G401 (cell line): ENCODE results near the gene LGALS3BP. TPM values are rescaled to one million over a fixed set of nuclear protein-coding genes. Genes with fewer than 3 reads are reported as not detected.

Source experiments
- DNase-seq: peaks from one replicate; pipeline ENCODE4 v3.0.0-alpha.2; 2015; ENCODE audit warnings: low spot score
- in situ Hi-C: cut with HindIII; loops from 2 replicates; pipeline ENCODE4 v1.10.0; 2016; ENCODE audit warnings: low sequenced_read_pairs, mixed read lengths
- total RNA-seq: library from RNA; depleted of rRNA; stranded (reverse); fragments of >200 nt; shearing (Covaris generic); gene quantifications from 2 replicates; pipeline ENCODE4 v1.2.3, GENCODE V29; 2014; rRNA removed

Gene LGALS3BP
- total RNA-seq, 1 experiment from 2014 or later: 44.7 TPM

DNA sequence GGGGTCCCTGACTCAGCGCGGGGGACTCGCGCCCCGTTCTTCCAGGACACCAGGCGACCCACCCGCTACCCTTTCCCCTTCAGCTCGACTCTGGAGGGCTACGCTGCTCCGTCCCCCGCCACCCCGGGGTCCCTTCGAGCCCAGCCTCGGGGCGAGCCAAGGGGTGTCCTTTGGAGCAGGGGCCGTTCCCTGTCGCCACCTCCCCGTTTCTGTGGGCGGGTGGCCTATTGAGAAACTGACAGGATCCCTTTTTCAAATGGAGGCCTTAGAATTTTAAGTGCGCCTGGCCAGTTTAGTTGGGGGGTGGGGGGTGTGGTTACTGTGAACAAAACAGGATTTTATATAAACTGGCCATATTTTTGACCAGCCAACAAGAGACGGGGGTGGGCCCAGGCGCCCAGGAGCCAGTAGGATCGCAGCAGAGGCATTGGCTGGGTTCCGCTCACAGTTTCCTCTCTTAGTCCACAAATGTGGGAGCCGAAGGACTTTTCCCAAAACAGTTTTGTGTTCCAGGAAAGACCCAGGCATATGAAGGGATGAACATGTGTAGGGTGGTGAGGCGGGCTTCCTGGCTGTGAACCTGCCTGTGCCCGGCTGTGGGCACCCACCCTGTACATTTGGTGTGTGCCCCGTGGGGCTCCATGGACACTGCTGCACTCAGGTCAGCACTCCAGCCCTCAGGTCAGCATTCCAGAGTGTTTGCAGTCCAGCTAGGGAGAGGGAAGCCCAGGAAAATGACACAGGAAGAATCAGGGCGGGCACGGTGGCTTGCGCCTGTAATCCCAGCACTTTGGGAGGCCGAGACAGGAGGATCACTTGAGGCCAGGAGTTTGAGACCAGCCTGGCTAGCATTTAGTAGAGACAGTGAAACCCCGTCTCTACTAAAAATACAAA lies 53.8 kb downstream of the LGALS3BP start:
- DNase-seq: peak; percentile 32
- in situ Hi-C loops: no loop called here

DNA sequence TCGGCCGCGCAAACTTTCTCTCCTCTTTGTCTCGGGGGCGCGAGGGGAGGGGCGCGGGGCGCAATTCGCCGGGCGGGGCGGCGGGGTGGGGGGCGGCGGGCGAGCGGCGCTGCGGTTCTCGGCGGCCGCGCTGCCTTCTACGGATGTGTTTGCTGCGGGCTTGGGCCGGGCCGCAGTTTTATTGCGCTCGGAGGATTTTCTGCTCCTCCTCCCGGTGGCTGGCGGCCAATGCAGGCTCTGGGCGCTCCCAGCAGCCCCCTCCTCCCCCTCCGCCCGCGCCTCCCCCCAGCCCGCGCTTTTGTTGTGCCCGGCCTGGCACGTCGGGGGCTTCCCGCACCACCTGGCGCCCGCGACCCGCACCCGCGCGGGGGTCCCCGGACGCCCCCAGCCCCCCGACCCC lies 54.5 kb downstream of the LGALS3BP start, which contains the start of gene TIMP2:
TIMP2 (minus strand) TSS at position 154 of the 400 bp plus-strand sequence. CDS start 299 bp downstream, outside the sequence.
- in situ Hi-C loops: no loop called here
- DNase-seq: peak; percentile 60

DNA sequence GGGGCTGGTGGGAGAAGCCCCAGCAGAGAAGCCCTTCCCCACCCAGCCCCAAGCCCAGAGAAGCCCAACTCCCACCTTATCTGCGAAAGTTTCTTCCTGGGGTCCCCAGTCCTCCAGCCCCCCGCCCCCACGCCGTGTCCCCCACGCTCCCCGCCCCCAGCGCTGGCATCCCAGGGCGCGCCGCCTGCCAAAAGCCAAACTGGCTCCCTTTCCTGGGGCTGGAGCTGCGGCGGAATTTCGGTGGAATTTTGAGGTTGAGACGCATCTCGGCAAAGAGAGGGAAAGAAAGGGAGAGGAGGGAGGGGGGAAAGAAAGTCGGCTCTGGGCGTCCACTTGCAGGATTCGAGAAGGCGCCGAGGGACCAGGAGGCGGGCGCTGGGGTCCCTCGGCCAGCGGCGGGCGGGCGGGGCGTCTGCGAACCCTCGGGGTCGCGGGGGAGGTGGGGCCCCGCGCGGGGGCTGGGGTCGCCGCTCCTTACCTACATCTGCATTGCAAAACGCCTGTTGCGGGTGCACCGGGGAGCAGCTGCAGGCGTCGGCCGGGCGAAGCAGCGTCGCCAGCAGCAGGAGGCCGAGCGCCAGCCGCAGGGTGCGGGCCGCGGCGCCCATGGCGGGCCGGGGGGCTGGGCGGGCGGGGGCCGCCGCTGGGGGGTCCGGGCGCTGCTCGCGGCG lies 55.1 kb downstream of the LGALS3BP start:
- DNase-seq: no peak
- in situ Hi-C loops: no loop called here

DNA sequence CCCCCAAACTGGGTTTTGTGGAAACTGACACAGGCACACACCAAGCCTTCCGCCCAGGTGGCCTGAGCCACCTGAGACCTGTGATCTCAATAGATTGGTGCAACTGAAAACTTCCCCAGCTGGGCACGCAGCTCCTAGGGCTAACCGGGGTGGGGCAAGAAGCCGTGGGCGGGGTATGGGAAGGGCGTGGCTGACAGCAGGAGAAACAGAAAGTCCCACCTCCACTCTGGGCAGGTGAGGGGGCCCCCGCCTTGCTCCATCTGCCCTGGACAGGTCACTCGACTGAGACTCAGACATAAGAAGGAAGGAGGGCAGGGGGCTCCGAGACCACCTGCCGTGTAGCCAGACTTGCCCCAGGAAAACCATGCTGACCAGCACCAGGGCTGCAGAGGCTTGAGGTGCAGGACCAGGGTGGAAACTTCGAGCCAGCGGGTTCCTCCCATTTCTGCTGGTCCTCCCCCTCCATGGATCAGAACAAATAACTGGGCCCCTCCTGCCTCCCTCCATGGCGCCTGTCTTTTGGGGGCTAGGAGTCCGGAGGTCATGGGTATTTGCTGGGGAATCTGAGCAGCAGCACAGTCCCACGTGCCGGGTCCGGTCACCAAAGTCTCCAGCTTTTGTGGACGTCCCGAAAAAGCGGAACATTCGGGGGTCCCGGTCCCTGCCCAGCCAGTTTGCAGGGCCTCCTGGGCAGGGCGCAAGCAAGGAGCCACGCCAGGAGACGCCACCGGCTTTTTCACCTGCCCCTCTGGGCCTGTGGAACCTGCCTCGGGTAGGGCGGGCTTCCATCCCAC lies 55.9 kb downstream of the LGALS3BP start:
- DNase-seq: no peak
- in situ Hi-C loops: no loop called here

DNA sequence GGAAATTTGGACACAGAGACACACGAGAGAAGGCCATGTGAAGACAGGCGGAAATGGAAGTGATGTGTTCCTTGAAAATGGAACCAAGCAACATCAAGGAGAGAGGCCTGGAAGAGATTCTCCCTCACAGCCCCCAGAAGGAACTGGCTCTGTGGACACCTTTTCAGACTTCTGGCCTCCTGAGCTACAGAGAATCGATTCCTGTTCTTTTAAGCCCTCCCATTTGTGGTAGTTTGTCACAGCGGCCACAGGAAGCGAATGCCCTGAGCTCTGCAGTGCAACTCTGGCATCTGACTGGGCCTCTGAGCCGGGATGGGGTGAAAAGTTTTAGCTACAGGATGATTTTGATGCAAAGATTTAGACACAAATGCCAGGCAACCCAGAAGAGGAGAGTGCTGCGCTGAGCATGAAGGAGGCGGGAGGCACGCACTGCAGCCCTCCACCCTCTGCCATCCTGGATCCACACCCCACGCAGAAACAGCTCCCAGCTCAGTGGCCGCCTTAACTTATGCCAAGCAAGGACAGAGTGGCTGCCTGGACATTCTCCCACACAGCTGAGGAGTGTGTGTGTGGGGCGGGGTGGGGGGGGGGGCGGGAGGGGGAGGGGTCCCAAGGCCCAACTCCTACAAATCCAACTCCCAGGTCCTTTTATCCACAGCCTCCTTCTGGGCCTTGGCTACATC lies 56.8 kb downstream of the LGALS3BP start:
- in situ Hi-C loops: no loop called here

DNA sequence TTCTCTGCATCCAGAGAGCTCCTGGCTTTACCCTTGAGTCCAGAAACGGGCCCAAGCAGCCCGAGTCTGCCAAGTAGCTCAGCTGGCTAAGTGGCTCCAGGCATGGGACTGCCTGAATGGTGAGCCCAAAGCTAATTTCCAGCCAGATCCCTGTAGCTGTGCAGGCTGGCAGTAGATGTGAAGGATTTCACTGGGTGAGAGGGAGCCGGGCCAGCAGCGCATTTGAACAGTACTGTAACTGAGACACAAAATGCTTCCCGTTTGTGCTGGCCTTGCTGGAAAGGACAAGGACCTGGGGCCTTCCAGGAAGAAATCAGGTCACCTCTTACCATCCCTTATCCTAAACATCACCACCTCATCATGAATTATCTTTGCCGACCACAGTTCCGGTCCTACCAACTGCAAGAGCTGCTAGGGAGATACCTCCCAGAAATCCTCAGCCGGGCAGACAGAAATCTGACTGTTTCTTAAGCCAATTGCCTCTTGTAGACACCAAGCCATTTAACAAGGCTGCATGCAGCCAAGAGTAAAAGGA lies 58.2 kb downstream of the LGALS3BP start:
- peak; percentile 95 for DNase-seq
- in situ Hi-C loops: no loop called here

More for the DNA sequence above, 56.8 kb downstream of the LGALS3BP start:
- DNase-seq: no peak

Other genes starting within 250 kb of the LGALS3BP start
- gene CYTH1, start 197.7 kb downstream of the LGALS3BP start, total RNA-seq: 21.7 and 28.1 TPM in 2 replicates
- 10.1 and 10.4 TPM in 2 replicates for gene USP36, start 139.1 kb downstream of the LGALS3BP start, total RNA-seq
- gene CEP295NL, start 76.7 kb downstream of the LGALS3BP start, total RNA-seq: 0.37 TPM in 1 of 2 replicates, not detected in the other
- 32.4 and 37.5 TPM in 2 replicates for gene TIMP2, start 54.5 kb downstream of the LGALS3BP start, total RNA-seq
- gene CANT1, start 29.8 kb upstream of the LGALS3BP start, total RNA-seq: 66.1 and 80.1 TPM in 2 replicates
- gene C1QTNF1, start 44.2 kb upstream of the LGALS3BP start, total RNA-seq: not detected in 2 replicates
- gene ENGASE, start 94.9 kb upstream of the LGALS3BP start, total RNA-seq: 13.2 and 17.1 TPM in 2 replicates